Prostate gland (tissue), 2 donors: ENCODE measurements around the gene UMOD. TPM values are rescaled to one million over a fixed set of nuclear protein-coding genes. Genes with fewer than 3 reads are reported as not detected.

Experiments
- DNase-seq: peaks from one replicate; pipeline ENCODE4 v3.0.0-alpha.2; 2019; ENCODE audit warnings: low spot score
- H3K27ac ChIP-seq, 2 donors: fragments of 200-600 bp; sonication (generic); 2 replicates each; pipeline ENCODE4 v1.5.1; 2017 to 2019
- H3K27me3 ChIP-seq: fragments of 200-600 bp; sonication (generic); replicated peaks from 2 replicates; pipeline ENCODE4 v1.5.1; 2019; ENCODE audit not compliant: insufficient read depth
- H3K36me3 ChIP-seq, 2 donors: fragments of 200-600 bp; sonication (generic); 1 replicate in 1 of 2; 2 replicates in 1 of 2; pipeline versions ENCODE4 v1.5.1 to v1.8.1; 2017 to 2019
- H3K4me1 ChIP-seq: fragments of 200-600 bp; sonication (generic); replicated peaks from 2 replicates; pipeline ENCODE4 v1.5.1; 2019
- H3K4me3 ChIP-seq, 2 donors: fragments of 200-600 bp; sonication (generic); 2 replicates each; pipeline ENCODE4 v1.5.1; 2017 to 2019
- H3K9me3 ChIP-seq: fragments of 200-600 bp; sonication (generic); 2 replicates; pipeline ENCODE4 v1.5.1; 2017
- POLR2A ChIP-seq: fragments of 450-650 bp; IDR thresholded peaks from one replicate; pipeline ENCODE4 v1.6.1; 2016; ENCODE audit warnings: antibody characterized with exemption, mild to moderate bottlenecking
- POLR2AphosphoS5 ChIP-seq: sonication (generic); formaldehyde crosslinking; IDR thresholded peaks from one replicate; pipeline ENCODE4 v1.6.1; 2017; ENCODE audit warnings: antibody characterized with exemption
- WGBS: methylation state at CpG from one replicate; pipeline ENCODE4 v1.1.5; 2018; 5-methylcytosine and 5-hydroxymethylcytosine counted together
- intact Hi-C: fragments of 100-400 bp; cut with DNase I; formaldehyde crosslinking; loops from one replicate; pipeline ENCODE4 v1.14.2; 2022
- total RNA-seq, 2 donors: library from RNA; depleted of rRNA; stranded (reverse); fragments of >200 nt; gene quantifications; one replicate each; pipeline ENCODE4 v1.1.0, GENCODE V29; 2016
- TF ChIP-seq, protein P1 (sequence below), 4 experiments: fragments of 200-600 bp in 2 of 4; fragments of 450-650 bp in 2 of 4; sonication (generic) in 2 of 4; IDR thresholded peaks; 1 replicate in 3 of 4; 2 replicates in 1 of 4; pipeline ENCODE4 v1.5.1; 2016 to 2019; ENCODE audit warnings: antibody characterized with exemption in 4 of 4, mild to moderate bottlenecking in 2 of 4, moderate library complexity in 2 of 4

Gene UMOD
- total RNA-seq, 2 donors from 2014 or later, result 1.5 TPM; not detected in 1

DNA sequence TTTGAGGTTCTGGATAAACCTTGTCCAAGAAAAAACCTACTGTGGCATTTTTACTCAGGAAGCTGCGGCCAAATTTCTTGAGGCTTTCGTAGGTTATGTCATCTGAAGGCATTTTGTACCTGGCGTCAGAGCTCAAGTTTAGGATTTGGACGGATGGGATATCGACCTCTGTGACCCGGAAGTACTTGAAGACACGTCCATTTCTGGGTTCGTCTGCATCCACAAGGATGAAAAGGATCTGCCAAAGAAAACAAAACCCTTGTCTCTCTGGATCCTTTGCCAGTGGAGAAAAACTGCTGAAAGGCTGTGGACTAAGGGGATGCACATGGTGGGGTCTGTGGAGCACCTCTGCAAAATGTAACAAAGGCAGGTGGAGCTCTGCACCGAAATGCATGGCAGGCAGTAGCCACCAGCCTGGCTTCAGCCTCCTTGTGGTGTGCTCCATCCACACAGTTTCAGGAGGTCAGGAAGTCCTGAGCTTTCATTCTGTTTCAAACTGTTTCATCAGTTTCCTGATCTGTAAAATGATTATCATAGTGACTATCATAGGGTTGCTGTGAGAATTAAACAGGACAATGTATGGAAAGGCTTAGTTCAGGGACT, 17.0 kb upstream of the UMOD start:
- TF ChIP-seq POLR2AphosphoS5, result no peak
- no peak for TF ChIP-seq POLR2A
- TF ChIP-seq, protein P1, sequence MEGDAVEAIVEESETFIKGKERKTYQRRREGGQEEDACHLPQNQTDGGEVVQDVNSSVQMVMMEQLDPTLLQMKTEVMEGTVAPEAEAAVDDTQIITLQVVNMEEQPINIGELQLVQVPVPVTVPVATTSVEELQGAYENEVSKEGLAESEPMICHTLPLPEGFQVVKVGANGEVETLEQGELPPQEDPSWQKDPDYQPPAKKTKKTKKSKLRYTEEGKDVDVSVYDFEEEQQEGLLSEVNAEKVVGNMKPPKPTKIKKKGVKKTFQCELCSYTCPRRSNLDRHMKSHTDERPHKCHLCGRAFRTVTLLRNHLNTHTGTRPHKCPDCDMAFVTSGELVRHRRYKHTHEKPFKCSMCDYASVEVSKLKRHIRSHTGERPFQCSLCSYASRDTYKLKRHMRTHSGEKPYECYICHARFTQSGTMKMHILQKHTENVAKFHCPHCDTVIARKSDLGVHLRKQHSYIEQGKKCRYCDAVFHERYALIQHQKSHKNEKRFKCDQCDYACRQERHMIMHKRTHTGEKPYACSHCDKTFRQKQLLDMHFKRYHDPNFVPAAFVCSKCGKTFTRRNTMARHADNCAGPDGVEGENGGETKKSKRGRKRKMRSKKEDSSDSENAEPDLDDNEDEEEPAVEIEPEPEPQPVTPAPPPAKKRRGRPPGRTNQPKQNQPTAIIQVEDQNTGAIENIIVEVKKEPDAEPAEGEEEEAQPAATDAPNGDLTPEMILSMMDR (IDR thresholded peaks at IDR 0.05), result no peak
- DNase-seq, result no peak
- Histone ChIP-seq H3K27me3 (no peaks in the 10 kb centered on the region), H3K4me1 (no peaks in the 10 kb centered on the region), H3K4me3 (no peak overlapping the region), H3K27ac (no peak overlapping the region), H3K9me3 (no peaks in the 10 kb centered on the region), H3K36me3 (no peaks in the 10 kb centered on the region)
- intact Hi-C loops, result no loop called here
- 81% methylated on average over 9 of the region's 9 CpGs for WGBS

- intact Hi-C loops, result no loop called here
- Histone ChIP-seq H3K27me3 (no peaks in the 10 kb centered on the region), H3K36me3 (no peaks in the 10 kb centered on the region), H3K27ac (no peak overlapping the region), H3K4me3 (no peak overlapping the region), H3K9me3 (no peaks in the 10 kb centered on the region), H3K4me1 (no peaks in the 10 kb centered on the region)
- DNase-seq, result no peak
- TF ChIP-seq POLR2A (no peak), POLR2AphosphoS5 (no peak)
- TF ChIP-seq, protein P1 (IDR thresholded peaks at IDR 0.05), result no peak
- 79% methylated on average over 3 of the region's 3 CpGs for WGBS
These were observed 11.5 kb upstream of the UMOD start for GRCh38 chr16:20364051-20364450.

GRCh38 chr16:20363191-20363590, 10.7 kb upstream of the UMOD start:
- peak; percentile 13 for DNase-seq
- intact Hi-C loops, result no loop called here
- Histone ChIP-seq H3K4me3 (no peak overlapping the region), H3K9me3 (no peaks in the 10 kb centered on the region), H3K27me3 (no peaks in the 10 kb centered on the region), H3K4me1 (no peaks in the 10 kb centered on the region), H3K27ac (no peak overlapping the region), H3K36me3 (no peaks in the 10 kb centered on the region)
- WGBS, result 21% methylated on average over 2 of the region's 2 CpGs
- TF ChIP-seq, protein P1 (IDR thresholded peaks at IDR 0.05), result no peak
- peak; percentile 48 for TF ChIP-seq POLR2AphosphoS5
- TF ChIP-seq POLR2A, result no peak

GRCh38 chr16:20359997-20360396, 7.5 kb upstream of the UMOD start:
- WGBS, result 60% methylated on average over 2 of the region's 2 CpGs
- H3K27ac ChIP-seq, result no peak overlapping the region
- H3K4me1 ChIP-seq, result no peaks in the 10 kb centered on the region
- no peaks in the 10 kb centered on the region for H3K9me3 ChIP-seq
- no peak overlapping the region for H3K4me3 ChIP-seq
- H3K27me3 ChIP-seq, result no peaks in the 10 kb centered on the region
- no peaks in the 10 kb centered on the region for H3K36me3 ChIP-seq
- no peak for DNase-seq
- TF ChIP-seq, protein P1 (IDR thresholded peaks at IDR 0.05), result no peak
- no peak for TF ChIP-seq POLR2AphosphoS5
- no peak for TF ChIP-seq POLR2A
- intact Hi-C loops, result no loop called here

GRCh38 chr16:20355114-20355782, 2.7 kb upstream of the UMOD start:
- H3K4me3 ChIP-seq, result no peak overlapping the region
- H3K27me3 ChIP-seq, result no peaks in the 10 kb centered on the region
- intact Hi-C loops, result no loop called here
- TF ChIP-seq POLR2A (no peak), POLR2AphosphoS5 (no peak)
- TF ChIP-seq, protein P1 (IDR thresholded peaks at IDR 0.05), result no peak
- H3K27ac ChIP-seq, result no peak overlapping the region
- H3K36me3 ChIP-seq, result no peaks in the 10 kb centered on the region
- H3K9me3 ChIP-seq, result no peaks in the 10 kb centered on the region
- DNase-seq, result no peak
- no peaks in the 10 kb centered on the region for H3K4me1 ChIP-seq
- WGBS, result 76% methylated on average over 7 of the region's 7 CpGs
